Measurements from ENCODE around the gene SEPTIN10.

SEPTIN10 gene

GRCh38 chr2:109635426-109636304, 21.9 kb upstream of the SEPTIN10 start:
- ChIA-PET CTCF (no interaction called here), POLR2A (no interaction called here)
- no peak for TF ChIP-seq HDGF (IDR thresholded peaks at IDR 0.05; ENCODE audit: borderline replicate concordance)

GRCh38 chr2:109633284-109633961, 19.7 kb upstream of the SEPTIN10 start:
- POLR2A ChIA-PET = no interaction called here
- no peak for TF ChIP-seq HDGF (IDR thresholded peaks at IDR 0.05; ENCODE audit: borderline replicate concordance)
- TF ChIP-seq PKNOX1 (IDR thresholded peaks at IDR 0.05) = no peak
- TF ChIP-seq NFRKB (IDR thresholded peaks at IDR 0.05) = no peak
- no peak for TF ChIP-seq LEF1 (IDR thresholded peaks at IDR 0.05; ENCODE audit: borderline replicate concordance)
- no peak for TF ChIP-seq ZNF384 (IDR thresholded peaks at IDR 0.05)
- DNase-seq (ENCODE audit: extremely low spot score) = no peak
- CTCF ChIA-PET = no interaction called here

More at GRCh38 chr2:109635426-109636304, 21.9 kb upstream of the SEPTIN10 start:
- no peak for DNase-seq (ENCODE audit: extremely low spot score)

- no peak for TF ChIP-seq HDGF (IDR thresholded peaks at IDR 0.05; ENCODE audit: borderline replicate concordance)
- no peak for TF ChIP-seq SUZ12 (IDR thresholded peaks at IDR 0.05)
- CTCF ChIA-PET = no interaction called here
- no peak for DNase-seq (ENCODE audit: extremely low spot score)
- POLR2A ChIA-PET = no interaction called here
Observed at GRCh38 chr2:109632158-109632789, 18.5 kb upstream of the SEPTIN10 start.

- ChIA-PET CTCF (no interaction called here), POLR2A (no interaction called here)
- TF ChIP-seq FOXK2 (IDR thresholded peaks at IDR 0.05) = no peak
- no peak for TF ChIP-seq PKNOX1 (IDR thresholded peaks at IDR 0.05)
- no peak for TF ChIP-seq TARDBP (IDR thresholded peaks at IDR 0.05)
- TF ChIP-seq LEF1 (IDR thresholded peaks at IDR 0.05; ENCODE audit: borderline replicate concordance) = no peak
- no peak for TF ChIP-seq SP1 (IDR thresholded peaks at IDR 0.05)
- no peak for TF ChIP-seq ARNT (IDR thresholded peaks at IDR 0.05)
- TF ChIP-seq SUZ12 (IDR thresholded peaks at IDR 0.05) = no peak
- no peak for TF ChIP-seq BHLHE40 (IDR thresholded peaks at IDR 0.05; ENCODE audit: borderline replicate concordance)
- no peak for TF ChIP-seq ZNF384 (IDR thresholded peaks at IDR 0.05)
- TF ChIP-seq ELF4 (IDR thresholded peaks at IDR 0.05) = no peak
- TF ChIP-seq L3MBTL2 (conservative IDR thresholded peaks at IDR 0.05) = no peak
- no peak for TF ChIP-seq NFRKB (IDR thresholded peaks at IDR 0.05)
- no peak for TF ChIP-seq FOXA1 (IDR thresholded peaks at IDR 0.05)
- no peak for TF ChIP-seq FOXM1 (IDR thresholded peaks at IDR 0.05; ENCODE audit: borderline replicate concordance)
- no peak for DNase-seq (ENCODE audit: extremely low spot score)
Observed at GRCh38 chr2:109631741-109632140, 18.0 kb upstream of the SEPTIN10 start.

- no peak for TF ChIP-seq FOXK2 (IDR thresholded peaks at IDR 0.05)
- TF ChIP-seq ELF4 (IDR thresholded peaks at IDR 0.05) = no peak
- TF ChIP-seq L3MBTL2 (conservative IDR thresholded peaks at IDR 0.05) = no peak
- no peak for TF ChIP-seq BHLHE40 (IDR thresholded peaks at IDR 0.05; ENCODE audit: borderline replicate concordance)
- no peak for TF ChIP-seq LEF1 (IDR thresholded peaks at IDR 0.05; ENCODE audit: borderline replicate concordance)
- no peak for TF ChIP-seq TARDBP (IDR thresholded peaks at IDR 0.05)
- TF ChIP-seq ARNT (IDR thresholded peaks at IDR 0.05) = no peak
- TF ChIP-seq CTBP1 (IDR thresholded peaks at IDR 0.05; ENCODE audit: borderline replicate concordance) = no peak
- no peak for TF ChIP-seq NFRKB (IDR thresholded peaks at IDR 0.05)
- no peak for TF ChIP-seq HDGF (IDR thresholded peaks at IDR 0.05; ENCODE audit: borderline replicate concordance)
- TF ChIP-seq SUZ12 (IDR thresholded peaks at IDR 0.05) = no peak
- TF ChIP-seq FOXA1 (IDR thresholded peaks at IDR 0.05) = no peak
- no peak for TF ChIP-seq PKNOX1 (IDR thresholded peaks at IDR 0.05)
- no peak for TF ChIP-seq SP1 (IDR thresholded peaks at IDR 0.05)
- no peak for TF ChIP-seq FOXM1 (IDR thresholded peaks at IDR 0.05; ENCODE audit: borderline replicate concordance)
- TF ChIP-seq ZNF384 (IDR thresholded peaks at IDR 0.05) = no peak
- no peak for DNase-seq (ENCODE audit: extremely low spot score)
- POLR2A ChIA-PET = no interaction called here
- CTCF ChIA-PET = no interaction called here
Observed at GRCh38 chr2:109630441-109631430, 17.0 kb upstream of the SEPTIN10 start.

Data from HEK293T (cell line).